Endothelial cell of umbilical vein (primary cell): ENCODE measurements around the gene SLC25A33.

Experiments
- EZH2 ChIP-seq: IDR thresholded peaks from 2 replicates; pipeline ENCODE4 v1.6.1; 2012; ENCODE audit warnings: borderline replicate concordance, low read depth, mild to moderate bottlenecking, moderate library complexity, low read length, inconsistent platforms; ENCODE audit not compliant: severe bottlenecking
- FOS ChIP-seq: IDR thresholded peaks from 2 replicates; pipeline ENCODE4 v1.6.1; 2011; ENCODE audit warnings: mild to moderate bottlenecking, low read length, moderate library complexity, borderline replicate concordance; ENCODE audit not compliant: insufficient read depth
- JUN ChIP-seq: IDR thresholded peaks from 2 replicates; pipeline ENCODE4 v1.6.1; 2011; ENCODE audit warnings: borderline replicate concordance, low read depth; ENCODE audit not compliant: insufficient read length, insufficient read depth
- MAX ChIP-seq: IDR thresholded peaks from 2 replicates; pipeline ENCODE4 v1.6.1; 2011; ENCODE audit not compliant: insufficient read depth, insufficient read length
- MYC ChIP-seq: IDR thresholded peaks from one replicate; pipeline ENCODE4 v1.6.1; 2011; ENCODE audit warnings: mild to moderate bottlenecking, low read depth, low read length
- POLR2A ChIP-seq: IDR thresholded peaks from 2 replicates; pipeline ENCODE4 v1.6.1; 2012; ENCODE audit warnings: low read depth, mild to moderate bottlenecking, control low read depth, low read length
- POLR2AphosphoS5 ChIP-seq: IDR thresholded peaks from 2 replicates; pipeline ENCODE4 v1.6.1; 2012; ENCODE audit warnings: low read depth, mild to moderate bottlenecking, control low read depth, low read length, moderate library complexity; ENCODE audit not compliant: insufficient read depth
- TF ChIP-seq, protein P1 (sequence below), 2 donors: IDR thresholded peaks; 1 replicate in 1 of 2; 2 replicates in 1 of 2; pipeline ENCODE4 v1.5.1; 2011; ENCODE audit warnings: low read length in 2 of 2, mild to moderate bottlenecking in 2 of 2, moderate library complexity in 2 of 2, control low read depth in 1 of 2, inconsistent platforms in 1 of 2, low read depth in 1 of 2; ENCODE audit not compliant: insufficient read depth in 1 of 2; ENCODE audit errors: extremely low read depth in 1 of 2

- TF ChIP-seq, protein P1, sequence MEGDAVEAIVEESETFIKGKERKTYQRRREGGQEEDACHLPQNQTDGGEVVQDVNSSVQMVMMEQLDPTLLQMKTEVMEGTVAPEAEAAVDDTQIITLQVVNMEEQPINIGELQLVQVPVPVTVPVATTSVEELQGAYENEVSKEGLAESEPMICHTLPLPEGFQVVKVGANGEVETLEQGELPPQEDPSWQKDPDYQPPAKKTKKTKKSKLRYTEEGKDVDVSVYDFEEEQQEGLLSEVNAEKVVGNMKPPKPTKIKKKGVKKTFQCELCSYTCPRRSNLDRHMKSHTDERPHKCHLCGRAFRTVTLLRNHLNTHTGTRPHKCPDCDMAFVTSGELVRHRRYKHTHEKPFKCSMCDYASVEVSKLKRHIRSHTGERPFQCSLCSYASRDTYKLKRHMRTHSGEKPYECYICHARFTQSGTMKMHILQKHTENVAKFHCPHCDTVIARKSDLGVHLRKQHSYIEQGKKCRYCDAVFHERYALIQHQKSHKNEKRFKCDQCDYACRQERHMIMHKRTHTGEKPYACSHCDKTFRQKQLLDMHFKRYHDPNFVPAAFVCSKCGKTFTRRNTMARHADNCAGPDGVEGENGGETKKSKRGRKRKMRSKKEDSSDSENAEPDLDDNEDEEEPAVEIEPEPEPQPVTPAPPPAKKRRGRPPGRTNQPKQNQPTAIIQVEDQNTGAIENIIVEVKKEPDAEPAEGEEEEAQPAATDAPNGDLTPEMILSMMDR (IDR thresholded peaks at IDR 0.05; ENCODE audit: extremely low read depth in 1 of 2, insufficient read depth in 1 of 2, low read depth in 1 of 2, low read length in 2 of 2): peak; percentile 80 to 93
- TF ChIP-seq POLR2A (no peak), POLR2AphosphoS5 (no peak), EZH2 (no peak), MYC (no peak), MAX (no peak), FOS (no peak), JUN (no peak)
Observed at GRCh38 chr1:9490605-9491339, 48.5 kb upstream of the SLC25A33 start.
